GM12878 (cell line): Measurements from ENCODE around the gene POC5. TPM values are rescaled to one million over a fixed set of nuclear protein-coding genes. Genes with fewer than 3 reads are reported as not detected.

Experiments
- ATAC-seq: fragments of 200-7000 bp; cut with Tn5 transposase; 3 replicates; pipeline ENCODE4 v1.9.1; 2020; ENCODE audit warnings: mild to moderate bottlenecking, moderate library complexity
- BruUV-seq: library from RNA; stranded (reverse); fragments of 400-500 nt; replicated peaks from 2 replicates; lab custom pipeline; 2021; lab: Mats Ljungman, UMichigan
- CTCF ChIA-PET: fragments of 300-600 bp; sonication (Branson Sonifier 250); formaldehyde crosslinking; extraction: SDS; loops from one replicate; lab custom pipeline; 2021; ENCODE audit warnings: inconsistent platforms; lab: Yijun Ruan, JAX
- POLR2A ChIA-PET: fragments of 350-600 bp; formaldehyde crosslinking; extraction: SDS; loops from one replicate; lab custom pipeline; 2021; ENCODE audit warnings: inconsistent platforms; lab: Charles Lee
- RAD21 ChIA-PET: fragments of 300-600 bp; sonication (Branson Sonifier 250); formaldehyde crosslinking; loops from one replicate; lab custom pipeline; 2023; ENCODE audit warnings: antibody characterized with exemption; ENCODE audit not compliant: unreplicated experiment; lab: Charles Lee
- SMC1A ChIA-PET: fragments of 300-600 bp; sonication (Branson Sonifier 250); formaldehyde crosslinking; loops from one replicate; lab custom pipeline; 2023; ENCODE audit not compliant: unreplicated experiment, uncharacterized antibody; lab: Charles Lee
- DNase-seq: peaks from one replicate; pipeline ENCODE4 v3.0.0-alpha.2; 2011; ENCODE audit warnings: low read depth, low spot score
- FAIRE-seq: peaks from 3 replicates; lab custom pipeline; 2011; peaks lifted over from hg19 to GRCh38; lab: Jason Lieb, UNC
- H2AFZ ChIP-seq: 2 replicates; pipeline ENCODE4 v1.6.0; 2011; ENCODE audit warnings: low read depth, low read length, control low read depth; ENCODE audit not compliant: control insufficient read depth
- H3K27ac ChIP-seq: 2 replicates; pipeline ENCODE4 v1.5.1; 2011; ENCODE audit warnings: control low read depth; ENCODE audit not compliant: control insufficient read depth, insufficient read depth
- H3K27me3 ChIP-seq, 2 experiments: replicated peaks in 1 of 2; 2 replicates each; pipeline versions ENCODE4 v1.6.0 to v1.6.1; 2011; ENCODE audit warnings: low read length in 1 of 2; ENCODE audit not compliant: control insufficient read depth in 2 of 2, insufficient read depth in 2 of 2
- H3K36me3 ChIP-seq, 2 experiments: 2 replicates each; pipeline ENCODE4 v1.5.1; 2011; ENCODE audit warnings: low read length in 1 of 2; ENCODE audit not compliant: control insufficient read depth in 2 of 2, insufficient read depth in 2 of 2
- H3K4me1 ChIP-seq: 2 replicates; pipeline ENCODE4 v1.6.1; 2011; ENCODE audit warnings: mild to moderate bottlenecking, low read length, moderate library complexity, mixed read lengths; ENCODE audit not compliant: control insufficient read depth, insufficient read depth
- H3K4me2 ChIP-seq: 2 replicates; pipeline ENCODE4 v1.6.0; 2011; ENCODE audit warnings: control low read depth; ENCODE audit not compliant: control insufficient read depth, insufficient read depth
- H3K4me3 ChIP-seq: fragments of 200-600 bp; sonication (generic); 2 replicates; pipeline ENCODE4 v1.5.1; 2016
- H3K79me2 ChIP-seq: 2 replicates; pipeline ENCODE4 v1.6.0; 2011; ENCODE audit warnings: low read length; ENCODE audit not compliant: control insufficient read depth, insufficient read depth
- H3K9ac ChIP-seq: 2 replicates; pipeline ENCODE4 v1.8.0; 2011; ENCODE audit warnings: low read length, control low read depth, mixed read lengths; ENCODE audit not compliant: control insufficient read depth, insufficient read depth
- H3K9me3 ChIP-seq: replicated peaks from 3 replicates; pipeline ENCODE4 v1.5.1; 2011; ENCODE audit warnings: mild to moderate bottlenecking, low read length; ENCODE audit not compliant: control insufficient read depth, insufficient read depth
- H4K20me1 ChIP-seq: 2 replicates; pipeline ENCODE4 v1.6.0; 2011; ENCODE audit not compliant: control insufficient read depth, insufficient read depth
- BCL3 ChIP-seq: IDR thresholded peaks from 2 replicates; pipeline ENCODE4 v1.6.1; 2011; ENCODE audit warnings: borderline replicate concordance, low read depth, mild to moderate bottlenecking, moderate library complexity, low read length; ENCODE audit not compliant: insufficient read depth, poor library complexity, severe bottlenecking
- BHLHE40 ChIP-seq, 2 experiments: fragments of 450-650 bp in 1 of 2; IDR thresholded peaks; 2 replicates each; pipeline ENCODE4 v1.6.1; 2011 to 2017; ENCODE audit warnings: low read depth in 2 of 2, borderline replicate concordance in 1 of 2, improper control_type of control experiment in 1 of 2, low read length in 1 of 2, mild to moderate bottlenecking in 1 of 2
- HSF1 ChIP-seq: fragments of 150-350 bp; IDR thresholded peaks from 2 replicates; pipeline ENCODE4 v1.6.1; 2014; ENCODE audit warnings: mild to moderate bottlenecking, low read depth, low read length
- IRF4 ChIP-seq: IDR thresholded peaks from 2 replicates; pipeline ENCODE4 v1.6.1; 2011; ENCODE audit warnings: low read depth, low read length
- JUNB ChIP-seq: IDR thresholded peaks from 2 replicates; pipeline ENCODE4 v1.6.1; 2016; ENCODE audit warnings: antibody characterized with exemption, mild to moderate bottlenecking
- PKNOX1 ChIP-seq: fragments of 450-650 bp; IDR thresholded peaks from 2 replicates; pipeline ENCODE4 v1.6.1; 2016; ENCODE audit warnings: mild to moderate bottlenecking
- SP1 ChIP-seq: IDR thresholded peaks from one replicate; pipeline ENCODE4 v1.6.1; 2011; ENCODE audit warnings: low read depth, low read length
- STAT1 ChIP-seq: fragments of 450-650 bp; conservative IDR thresholded peaks from 2 replicates; pipeline ENCODE4 v1.6.1; 2014; ENCODE audit warnings: antibody characterized with exemption, mild to moderate bottlenecking
- YY1 ChIP-seq: IDR thresholded peaks from 2 replicates; pipeline ENCODE4 v1.6.1; 2011; ENCODE audit warnings: low read depth, mild to moderate bottlenecking, low read length
- ZBTB33 ChIP-seq: fragments of 450-650 bp; IDR thresholded peaks from 2 replicates; pipeline ENCODE4 v1.6.1; 2017; ENCODE audit warnings: mild to moderate bottlenecking
- ZBTB40 ChIP-seq: fragments of 450-650 bp; IDR thresholded peaks from 2 replicates; pipeline ENCODE4 v1.6.1; 2016; ENCODE audit warnings: mild to moderate bottlenecking, moderate library complexity, borderline replicate concordance
- WGBS: methylation state at CpG from one replicate; pipeline ENCODE4 v1.1.6; 2016; ENCODE audit warnings: low lambda C conversion rate; ENCODE audit not compliant: insufficient replicate concordance, insufficient coverage; ENCODE audit errors: missing lambda C conversion rate; 5-methylcytosine and 5-hydroxymethylcytosine counted together
- in situ Hi-C: fragments of 300-500 bp; cut with MboI; formaldehyde crosslinking; loops from 9 replicates; pipeline ENCODE4 v1.14.3; 2018; ENCODE audit warnings: mixed read lengths
- intact Hi-C: fragments of 100-400 bp; cut with micrococcal nuclease; formaldehyde crosslinking; loops from one replicate; pipeline ENCODE4 v1.14.2; 2022; ENCODE audit not compliant: unreplicated experiment
- polyA plus RNA-seq, 11 experiments: library from polyadenylated mRNA; depleted of rRNA in 4 of 11; unstranded in 6 of 11; stranded (reverse) in 5 of 11; fragments of >200 nt; fragmentation: Nextera tagmentation in 4 of 11; fragmentation: Illumina TruSeq in 1 of 11; extraction: Ambion mirVana in 4 of 11; extraction: Trizol in 1 of 11; gene quantifications; 1 replicate in 1 of 11; 2 replicates in 10 of 11; pipeline versions ENCODE4 v1.2.1 to v1.2.3, GENCODE V29; 2011 to 2016; ENCODE audit warnings: inconsistent platforms in 2 of 11, missing spikeins in 2 of 11, low read depth in 1 of 11
- total RNA-seq, 4 experiments: library from RNA; depleted of rRNA in 3 of 4; stranded (reverse); fragments of >200 nt in 3 of 4; fragmentation: Illumina TruSeq in 1 of 4; extraction: Trizol in 1 of 4; gene quantifications; 2 replicates each; pipeline versions ENCODE4 v1.2.1 to v1.2.3, GENCODE V29; 2013 to 2021

The POC5 gene
- total and polyA plus RNA-seq, 10 of the 15 experiments (the other 5 are each of a cell fraction or from before 2014, with no cell fraction given), result 13.1 to 25.6 (median 21.8) TPM

- TF ChIP-seq BHLHE40 (IDR thresholded peaks at IDR 0.05; ENCODE audit: borderline replicate concordance in 1 of 2, low read depth in 2 of 2, low read length in 1 of 2) (no peak), JUNB (no peak), STAT1 (no peak), SP1 (no peak), PKNOX1 (no peak), BCL3 (no peak), YY1 (no peak)
Measured at GRCh38 chr5:75756981-75757380, 39.7 kb upstream of the POC5 start (continued).

GRCh38 chr5:75756211-75756610, 39.0 kb upstream of the POC5 start:
- H3K4me1 ChIP-seq, result no peaks in the 10 kb centered on the region
- 0% methylated on average over 2 of the region's 2 CpGs for WGBS
- no TSS peak for BruUV-seq
- H3K9ac ChIP-seq, result no peak overlapping the region
- in situ Hi-C loops, result no loop called here
- ATAC-seq (no peak), DNase-seq (no peak)
- no peak overlapping the region for H3K27ac ChIP-seq
- no peaks in the 10 kb centered on the region for H4K20me1 ChIP-seq
- H3K4me3 ChIP-seq, result no peak overlapping the region
- no peaks in the 10 kb centered on the region; a peak in 1 of 4 replicates for H3K27me3 ChIP-seq
- POLR2A ChIA-PET, result interaction anchor here (0.6 kb wide), 1 partner anchor 1978 kb away, joined by 3 read pairs; no protein-coding TSS in a partner anchor
- no peak overlapping the region for H2AFZ ChIP-seq
- no peaks in the 10 kb centered on the region for H3K36me3 ChIP-seq
- no peaks in the 10 kb centered on the region for H3K79me2 ChIP-seq
- TF ChIP-seq ZBTB33, result no peak
- TF ChIP-seq HSF1, result no peak
- no peak for TF ChIP-seq ZBTB40
- no peak for TF ChIP-seq IRF4
- TF ChIP-seq, all 136 proteins: peak for 0
- RAD21 ChIA-PET, result no interaction called here
- SMC1A ChIA-PET, result no interaction called here
- CTCF ChIA-PET, result no interaction called here
- intact Hi-C loops, result no loop called here
- Histone ChIP-seq H3K9me3 (no peaks in the 10 kb centered on the region), H3K4me2 (no peak overlapping the region)
- FAIRE-seq, result no peak
